ENCODE measurements around the gene DMD. TPM values are rescaled to one million over a fixed set of nuclear protein-coding genes. Genes with fewer than 3 reads are reported as not detected.

DMD gene
- total and polyA plus RNA-seq, 2 of the 13 experiments (the other 11 are each of a cell fraction or from before 2014, with no cell fraction given), result 17.6 to 25.9 TPM

DNA sequence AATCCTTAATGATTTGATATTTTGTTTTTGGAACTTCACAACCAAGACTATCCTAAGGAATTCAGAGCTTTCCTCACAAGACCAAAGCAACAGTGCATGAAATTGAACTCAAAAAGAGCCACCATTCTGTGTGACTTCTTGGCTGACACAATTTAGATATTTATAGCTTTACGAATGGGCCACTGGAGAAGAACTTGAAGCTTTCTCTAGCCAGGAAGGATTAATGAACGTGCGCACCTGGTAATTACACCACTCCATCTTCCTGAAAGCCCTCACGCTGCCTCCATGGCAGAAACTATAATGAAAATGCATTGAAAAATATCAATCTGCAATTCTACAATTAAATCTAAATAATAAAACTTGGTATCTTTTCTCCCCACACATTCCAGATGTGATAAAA is 1057.8 kb downstream of the DMD start:
- TF ChIP-seq SYNCRIP (IDR thresholded peaks at IDR 0.05; ENCODE audit: insufficient read depth, low read depth, low read length), result no peak
- TF ChIP-seq ZNF549 (CRISPR knock-in tag; IDR thresholded peaks at IDR 0.05), result no peak
- TF ChIP-seq THAP7 (CRISPR knock-in tag; IDR thresholded peaks at IDR 0.05), result no peak
- TF ChIP-seq TSC22D2 (CRISPR knock-in tag; IDR thresholded peaks at IDR 0.05; ENCODE audit: borderline replicate concordance), result no peak
- no peak for TF ChIP-seq SCMH1 (CRISPR knock-in tag; IDR thresholded peaks at IDR 0.05; ENCODE audit: borderline replicate concordance)
- no peak for TF ChIP-seq HNF4A (CRISPR knock-in tag; IDR thresholded peaks at IDR 0.05)
- no peak for TF ChIP-seq ZNF678 (CRISPR knock-in tag; IDR thresholded peaks at IDR 0.05)
- DNase-seq (ENCODE audit: low spot score) (no peak), FAIRE-seq (no peak), ATAC-seq (no peak)
- Histone ChIP-seq H3K4me1 (ENCODE audit: insufficient read depth, low read length) (no peaks in the 10 kb centered on the region), H2AFZ (ENCODE audit: low read length) (no peak overlapping the region), H3K27ac (ENCODE audit: extremely low read length, insufficient read depth, low read length) (no peak overlapping the region), H3K4me3 (replicated peaks in 1 of 3; ENCODE audit: insufficient read depth in 1 of 3, low read depth in 2 of 3, low read length in 3 of 3) (no peak overlapping the region), H3K9ac (ENCODE audit: insufficient read depth, low read depth, low read length) (no peak overlapping the region), H3K79me2 (ENCODE audit: insufficient read depth, low read length) (no peaks in the 10 kb centered on the region), H4K20me1 (ENCODE audit: insufficient read depth, low read length) (no peaks in the 10 kb centered on the region), H3K36me3 (replicated peaks in 1 of 2; ENCODE audit: control insufficient read depth in 1 of 2, insufficient read depth in 2 of 2, low read length in 2 of 2) (no peaks in the 10 kb centered on the region), H3K27me3 (ENCODE audit: control insufficient read depth in 1 of 2, insufficient read depth in 2 of 2, low read length in 2 of 2) (no peaks in the 10 kb centered on the region), H3K4me2 (ENCODE audit: low read depth, low read length) (no peak overlapping the region), H3K9me3 (ENCODE audit: low read length) (no peaks in the 10 kb centered on the region)
- ChIA-PET CTCF (ENCODE audit: low intra/inter-chr PET ratio, low total read pairs) (no interaction called here), POLR2A (no interaction called here)
- intact Hi-C loops (cut with micrococcal nuclease; ENCODE audit: unreplicated experiment) (no loop called here), in situ Hi-C loops (cut with HindIII; ENCODE audit: extremely low pct_ligation_motif_present, low pct_unique_long_range_greater_than_20kb) (no loop called here)
- WGBS (ENCODE audit: low lambda C conversion rate), result 0% methylated on average over 4 of the region's 4 CpGs
- BruUV-seq (replicated peaks), result no TSS peak

GRCh38 chrX:32150141-32150540 is 1061.2 kb downstream of the DMD start:
- no peaks in the 10 kb centered on the region for H4K20me1 ChIP-seq (ENCODE audit: insufficient read depth, low read length)
- BruUV-seq (replicated peaks), result no TSS peak

More at GRCh38 chrX:32150141-32150540, 1061.2 kb downstream of the DMD start:
- no peaks in the 10 kb centered on the region for H3K9me3 ChIP-seq (ENCODE audit: low read length)
- H3K9ac ChIP-seq (ENCODE audit: insufficient read depth, low read depth, low read length), result no peak overlapping the region
- in situ Hi-C loops (cut with HindIII; ENCODE audit: extremely low pct_ligation_motif_present, low pct_unique_long_range_greater_than_20kb) (no loop called here), intact Hi-C loops (cut with micrococcal nuclease; ENCODE audit: unreplicated experiment) (no loop called here)
- no peak overlapping the region for H2AFZ ChIP-seq (ENCODE audit: low read length)
- H3K27ac ChIP-seq (ENCODE audit: extremely low read length, insufficient read depth, low read length), result no peak overlapping the region
- POLR2A ChIA-PET, result no interaction called here
- H3K79me2 ChIP-seq (ENCODE audit: insufficient read depth, low read length), result no peaks in the 10 kb centered on the region
- H3K4me3 ChIP-seq (replicated peaks in 1 of 3; ENCODE audit: insufficient read depth in 1 of 3, low read depth in 2 of 3, low read length in 3 of 3), result no peak overlapping the region
- FAIRE-seq, result no peak
- H3K36me3 ChIP-seq (replicated peaks in 1 of 2; ENCODE audit: control insufficient read depth in 1 of 2, insufficient read depth in 2 of 2, low read length in 2 of 2), result no peaks in the 10 kb centered on the region
- H3K4me1 ChIP-seq (ENCODE audit: insufficient read depth, low read length), result no peaks in the 10 kb centered on the region
- TF ChIP-seq ZFY (CRISPR knock-in tag; IDR thresholded peaks at IDR 0.05) (no peak), ZNF710 (CRISPR knock-in tag; IDR thresholded peaks at IDR 0.05; ENCODE audit: borderline replicate concordance) (no peak), THAP11 (CRISPR knock-in tag; IDR thresholded peaks at IDR 0.05) (no peak), ZSCAN31 (CRISPR knock-in tag; IDR thresholded peaks at IDR 0.05; ENCODE audit: low read depth) (no peak), ISX (CRISPR knock-in tag; conservative IDR thresholded peaks at IDR 0.05) (no peak), LBX2 (CRISPR knock-in tag; IDR thresholded peaks at IDR 0.05; ENCODE audit: borderline replicate concordance) (no peak), ZIK1 (CRISPR knock-in tag; IDR thresholded peaks at IDR 0.05; ENCODE audit: borderline replicate concordance, low read depth) (no peak)
- DNase-seq (ENCODE audit: low spot score), result no peak
- no peak overlapping the region for H3K4me2 ChIP-seq (ENCODE audit: low read depth, low read length)
- WGBS (ENCODE audit: low lambda C conversion rate), result 0% methylated on average over 2 of the region's 6 CpGs
- ATAC-seq, result no peak
- CTCF ChIA-PET (ENCODE audit: low intra/inter-chr PET ratio, low total read pairs), result no interaction called here
- H3K27me3 ChIP-seq (ENCODE audit: control insufficient read depth in 1 of 2, insufficient read depth in 2 of 2, low read length in 2 of 2), result no peaks in the 10 kb centered on the region

Data from HepG2 (cell line).